GF-D8 (cell line): ENCODE data around the gene RNF212B.
A peak's percentile ranks its signal among the peaks of the same experiment; 100 is the strongest.

Experiments
- DNase-seq: peaks from one replicate; lab custom pipeline; 2025; lab: John Stamatoyannopoulos, UW

The RNF212B gene

GRCh38 chr14:23321572-23322547, 84.1 kb downstream of the RNF212B start:
- DNase-seq, result peak; percentile 6
